GM18520 (cell line): ENCODE measurements around the gene KIF26A.

Source experiments
- ATAC-seq: cut with Tn5 transposase; IDR thresholded peaks from one replicate; pipeline ENCODE4 v1.9.1; 2021; ENCODE audit not compliant: unreplicated experiment

The KIF26A gene

DNA sequence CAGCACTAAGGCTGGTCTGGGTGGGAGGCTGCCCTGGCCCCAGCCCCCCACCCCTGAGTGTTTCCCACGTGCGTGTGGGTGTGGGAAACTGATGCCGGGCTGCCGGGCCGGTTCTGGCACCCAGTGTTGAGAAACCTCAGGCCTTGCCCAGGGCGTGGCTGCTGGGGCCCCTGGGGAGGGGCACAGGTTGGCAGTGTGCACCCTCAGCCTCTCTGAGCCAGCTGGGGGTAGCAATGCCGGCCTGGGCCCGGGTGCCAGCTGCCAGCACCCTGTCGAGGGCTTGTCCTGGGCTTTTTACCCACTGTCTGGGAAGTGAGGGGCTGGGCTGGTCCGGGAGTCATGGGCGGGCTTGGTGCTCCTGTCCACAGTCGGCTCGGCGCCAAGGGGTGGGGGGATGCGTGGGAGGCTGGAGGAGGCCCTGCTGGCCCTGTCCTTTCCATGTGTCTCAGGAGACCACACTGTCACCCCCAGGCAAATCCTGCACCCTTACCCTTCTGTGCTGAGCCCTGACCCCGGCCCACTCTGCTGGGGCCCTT is 37.2 kb upstream of the KIF26A start:
- ATAC-seq: no peak

DNA sequence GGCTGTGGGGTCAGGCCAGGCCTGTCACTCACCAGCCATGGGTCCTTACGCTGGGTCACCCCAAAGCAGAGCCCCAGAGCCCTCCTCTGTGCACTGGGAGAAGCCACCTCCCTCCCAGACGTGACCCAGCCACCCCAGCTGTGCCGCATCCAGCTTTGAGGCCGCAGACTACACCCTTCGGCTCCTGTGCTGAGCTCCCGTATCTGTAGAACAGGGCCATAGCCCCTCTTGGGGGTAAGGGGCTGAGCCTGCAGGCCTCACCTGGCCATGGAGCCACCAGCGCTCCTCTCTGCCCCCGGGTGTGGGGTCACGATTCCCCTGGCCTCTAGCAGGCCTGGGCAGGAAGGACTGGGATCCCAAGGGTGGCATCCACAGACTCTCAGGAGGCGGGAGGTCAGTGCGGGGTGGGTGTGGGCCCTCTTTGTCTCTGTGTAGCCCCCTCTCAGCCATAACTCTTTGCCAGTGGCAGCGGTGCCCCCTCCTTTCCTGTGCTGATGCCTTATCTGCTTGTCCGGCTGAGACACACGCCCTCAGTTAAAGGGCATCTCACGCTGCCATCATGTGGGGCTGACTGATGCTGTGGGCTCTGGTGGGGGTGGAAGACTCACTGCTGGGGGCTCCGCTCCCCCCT is 36.6 kb upstream of the KIF26A start:
- ATAC-seq: no peak

DNA sequence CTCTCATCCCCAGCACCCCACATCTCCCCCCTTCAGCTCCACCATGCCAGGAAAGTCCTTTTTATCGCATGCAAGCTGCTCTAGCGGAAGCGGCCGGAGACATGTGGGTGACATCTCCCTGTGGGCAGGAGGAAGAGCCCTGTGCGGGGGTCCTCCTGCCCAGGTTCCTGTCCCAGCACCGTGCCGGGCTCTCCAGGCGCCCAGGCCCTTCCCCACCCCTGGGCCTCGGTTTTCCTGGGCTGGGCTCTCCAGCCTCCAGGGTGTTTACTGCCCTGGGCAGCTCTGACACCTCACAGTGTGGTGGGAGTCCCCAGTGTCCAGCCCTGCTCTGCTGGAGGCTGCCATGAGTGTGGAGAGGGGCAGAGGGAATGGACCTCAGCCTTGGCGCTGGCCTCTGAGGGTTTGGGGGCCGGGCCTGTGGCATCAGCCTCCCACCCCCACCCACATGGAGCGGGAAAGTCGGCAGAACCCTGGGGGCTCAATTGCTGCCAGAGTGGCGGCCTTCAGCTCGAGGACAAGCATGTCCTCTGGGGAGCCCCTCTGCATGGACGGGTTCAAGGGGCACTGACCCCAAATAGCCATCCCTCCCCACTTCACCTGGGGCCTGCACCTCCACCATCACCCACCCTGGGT is 36.0 kb upstream of the KIF26A start:
- no peak for ATAC-seq

DNA sequence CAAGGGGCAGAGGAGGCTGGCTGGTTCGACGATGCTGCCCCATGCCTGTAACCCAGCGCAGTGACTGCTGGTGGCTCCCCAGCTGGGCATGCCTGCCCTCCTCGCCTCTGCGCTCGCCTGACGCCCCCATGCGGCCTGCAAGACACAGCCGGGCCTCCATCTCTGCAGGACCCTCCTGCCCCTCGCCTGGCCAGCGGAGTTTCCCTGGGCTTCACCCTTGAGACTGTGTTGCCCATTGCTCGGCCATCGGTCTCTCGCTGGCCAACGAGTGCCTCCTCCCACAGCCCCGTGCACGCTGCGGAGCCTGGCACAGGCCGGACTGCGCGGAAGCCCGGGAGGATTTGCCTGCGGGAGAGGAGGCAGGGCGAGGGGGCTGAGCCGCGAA is 35.3 kb upstream of the KIF26A start:
- ATAC-seq: no peak

DNA sequence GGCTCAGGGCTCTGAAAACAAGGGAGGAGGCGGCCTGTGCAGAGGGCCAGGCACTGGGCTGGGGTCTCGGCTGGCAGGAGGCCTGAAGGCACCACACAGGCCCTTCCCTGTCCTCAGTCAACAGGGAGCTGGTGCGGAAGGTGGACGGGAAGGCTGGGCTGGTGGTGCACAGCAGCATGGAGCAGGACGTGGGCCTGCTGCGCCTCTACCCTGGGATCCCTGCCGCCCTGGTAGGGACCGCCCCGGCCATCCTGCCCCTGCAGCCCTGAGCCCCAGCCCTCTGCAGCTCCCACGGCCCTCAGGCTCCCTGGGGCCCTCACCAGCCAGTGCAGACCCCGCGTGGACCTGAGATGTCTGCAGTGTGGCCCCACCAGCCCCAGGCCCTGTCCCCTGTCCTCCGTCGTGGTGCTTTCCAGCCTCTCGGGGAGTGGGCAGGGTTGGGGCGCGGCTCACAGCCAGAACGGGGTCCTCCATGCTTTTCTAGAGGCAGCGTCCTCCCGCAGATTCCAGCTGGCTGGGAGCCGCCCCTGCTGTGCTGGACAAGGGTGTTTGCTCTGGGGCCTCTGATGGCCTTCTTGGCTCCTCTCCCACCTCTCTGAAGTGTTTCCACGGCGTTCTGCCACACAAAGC is 34.8 kb upstream of the KIF26A start:
- ATAC-seq: no peak

DNA sequence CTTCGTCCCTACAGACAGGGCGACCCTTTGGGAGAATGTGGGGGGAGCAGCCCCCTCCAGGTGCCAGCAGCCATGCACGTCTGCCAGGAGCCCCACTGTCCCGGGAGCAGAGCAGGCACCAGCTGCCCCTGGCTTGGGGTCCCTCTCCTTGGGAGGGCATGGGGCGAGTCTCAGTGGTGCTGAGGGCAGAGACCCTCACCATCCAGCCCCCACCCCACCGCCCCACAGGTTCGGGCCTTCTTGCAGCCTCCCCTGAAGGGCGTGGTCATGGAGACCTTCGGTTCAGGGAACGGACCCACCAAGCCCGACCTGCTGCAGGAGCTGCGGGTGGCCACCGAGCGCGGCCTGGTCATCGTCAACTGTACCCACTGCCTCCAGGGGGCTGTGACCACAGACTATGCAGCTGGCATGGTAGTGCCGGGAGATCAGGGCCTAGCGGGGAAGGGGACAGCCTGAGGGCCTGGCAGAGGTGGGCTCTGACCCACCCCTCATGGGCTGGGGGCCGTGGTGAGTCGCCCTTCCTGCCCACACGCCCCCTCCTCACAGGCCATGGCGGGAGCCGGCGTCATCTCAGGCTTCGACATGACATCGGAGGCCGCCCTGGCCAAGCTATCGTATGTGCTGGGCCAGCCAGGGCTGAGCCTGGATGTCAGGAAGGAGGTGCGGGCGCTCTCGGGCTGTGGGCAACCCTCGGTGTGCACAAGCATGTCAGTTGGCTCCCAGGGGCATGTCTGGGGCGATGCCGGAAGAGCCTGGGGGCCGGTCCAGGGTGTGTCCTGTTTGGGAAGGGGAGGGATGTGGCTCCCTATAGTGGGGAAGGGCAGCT is 34.1 kb upstream of the KIF26A start:
- ATAC-seq: no peak

DNA sequence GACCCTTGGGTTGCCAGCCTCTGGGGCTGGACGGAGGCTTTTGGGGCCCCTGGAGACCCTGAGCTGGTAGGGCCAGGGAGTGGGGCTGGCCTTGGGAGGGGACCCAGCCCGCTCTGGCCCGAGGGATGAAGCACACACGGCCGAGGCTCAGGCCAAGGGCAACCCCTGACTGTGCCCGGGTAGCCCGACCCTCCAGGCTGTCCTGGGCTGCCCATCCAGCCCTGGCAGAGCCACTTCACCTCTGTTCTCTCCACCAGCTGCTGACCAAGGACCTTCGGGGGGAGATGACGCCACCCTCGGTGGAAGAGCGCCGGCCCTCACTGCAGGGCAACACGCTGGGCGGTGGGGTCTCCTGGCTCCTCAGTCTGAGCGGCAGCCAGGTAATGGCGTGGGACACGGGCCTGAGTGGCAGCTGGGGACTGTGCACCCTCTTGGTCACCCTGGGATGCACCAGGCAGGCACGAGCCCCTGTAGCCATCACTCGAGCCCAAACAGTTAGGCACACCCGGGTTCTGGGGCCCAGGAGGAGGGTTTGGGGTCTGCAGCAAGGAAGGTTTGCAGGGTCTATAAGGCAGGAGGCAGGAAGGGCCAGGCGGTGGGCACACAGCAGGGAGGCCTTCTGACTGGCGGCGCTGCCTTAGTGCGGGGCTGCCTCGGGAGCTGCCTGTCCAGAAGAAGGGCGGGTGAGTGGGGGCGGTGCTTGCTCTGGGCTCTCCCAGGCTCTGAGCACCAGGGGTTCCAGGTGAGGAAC is 33.1 kb upstream of the KIF26A start:
- no peak for ATAC-seq

DNA sequence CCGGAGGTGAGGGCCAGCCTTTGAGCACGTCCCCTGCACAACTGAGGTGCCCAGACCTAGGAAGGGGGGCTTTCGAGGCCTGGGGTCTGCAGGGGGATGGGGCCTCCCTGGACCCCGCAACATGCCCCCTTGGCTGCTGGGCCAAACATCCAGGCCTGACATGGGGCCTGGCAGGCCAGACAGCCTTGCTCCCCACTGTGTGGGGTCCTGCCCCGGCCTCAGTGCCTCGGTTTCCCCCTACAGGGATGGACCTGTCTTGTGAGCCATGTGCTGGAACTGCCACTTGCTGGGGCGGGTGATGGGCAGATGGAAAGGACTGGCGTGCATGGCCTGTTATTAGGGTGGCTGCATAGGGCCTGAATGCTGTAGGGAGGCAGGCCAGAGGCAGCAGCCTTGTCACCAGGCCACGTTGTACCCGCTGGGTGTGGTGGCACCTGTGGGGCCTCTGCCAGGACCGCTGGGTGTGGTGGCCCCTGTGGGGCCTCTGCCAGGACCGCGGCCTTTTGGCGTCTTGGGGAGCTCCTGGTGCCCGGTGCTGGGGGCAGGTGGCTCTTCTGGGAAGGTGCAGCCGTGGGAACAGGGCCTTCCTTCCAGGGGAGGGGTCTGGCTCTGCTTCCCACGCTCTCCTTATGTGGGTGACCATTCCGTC is 32.4 kb upstream of the KIF26A start:
- no peak for ATAC-seq

DNA sequence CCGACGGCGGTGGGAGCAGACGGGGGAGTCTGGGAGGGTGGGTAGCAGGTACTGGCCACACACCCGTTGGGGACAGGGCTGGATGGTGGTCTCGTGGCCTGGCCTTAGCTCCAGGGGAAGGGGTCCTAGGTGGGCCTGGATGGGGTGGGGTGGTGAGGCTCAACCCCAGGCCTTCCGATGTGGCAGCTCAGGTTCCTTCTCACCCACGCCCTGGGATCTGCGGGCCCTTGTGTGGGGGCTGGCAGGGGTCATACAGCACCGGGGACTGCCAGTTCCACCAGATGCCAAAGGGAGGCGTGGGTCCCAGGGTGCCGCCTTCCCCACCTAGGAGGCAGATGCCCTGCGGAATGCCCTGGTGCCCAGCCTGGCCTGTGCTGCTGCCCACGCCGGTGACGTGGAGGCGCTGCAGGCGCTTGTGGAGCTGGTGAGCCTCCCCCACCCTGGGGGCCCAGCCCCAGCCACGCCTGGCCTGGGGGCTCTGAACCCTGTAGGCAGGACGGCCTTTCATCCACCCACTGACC is 31.9 kb upstream of the KIF26A start:
- ATAC-seq: no peak

DNA sequence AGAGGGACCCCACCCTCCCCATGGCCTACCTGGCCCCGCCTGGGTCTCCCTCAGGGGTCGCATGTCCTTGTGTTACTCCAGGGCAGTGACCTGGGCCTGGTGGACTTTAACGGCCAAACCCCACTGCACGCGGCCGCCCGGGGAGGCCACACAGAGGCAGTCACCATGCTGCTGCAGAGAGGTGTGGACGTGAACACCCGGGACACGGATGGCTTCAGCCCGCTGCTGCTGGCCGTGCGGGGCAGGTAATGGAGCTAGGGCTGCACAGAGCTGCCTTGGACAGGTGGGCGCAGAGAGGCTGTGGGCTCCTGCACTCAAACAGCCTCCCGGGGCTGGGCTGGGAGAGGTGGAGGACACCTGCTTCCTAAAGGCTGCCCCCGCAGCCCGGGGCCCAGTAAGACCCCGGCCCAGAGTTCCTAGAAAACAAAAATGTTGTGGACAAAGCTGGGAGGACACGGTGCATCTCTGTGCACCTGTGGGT is 31.2 kb upstream of the KIF26A start:
- ATAC-seq: no peak

DNA sequence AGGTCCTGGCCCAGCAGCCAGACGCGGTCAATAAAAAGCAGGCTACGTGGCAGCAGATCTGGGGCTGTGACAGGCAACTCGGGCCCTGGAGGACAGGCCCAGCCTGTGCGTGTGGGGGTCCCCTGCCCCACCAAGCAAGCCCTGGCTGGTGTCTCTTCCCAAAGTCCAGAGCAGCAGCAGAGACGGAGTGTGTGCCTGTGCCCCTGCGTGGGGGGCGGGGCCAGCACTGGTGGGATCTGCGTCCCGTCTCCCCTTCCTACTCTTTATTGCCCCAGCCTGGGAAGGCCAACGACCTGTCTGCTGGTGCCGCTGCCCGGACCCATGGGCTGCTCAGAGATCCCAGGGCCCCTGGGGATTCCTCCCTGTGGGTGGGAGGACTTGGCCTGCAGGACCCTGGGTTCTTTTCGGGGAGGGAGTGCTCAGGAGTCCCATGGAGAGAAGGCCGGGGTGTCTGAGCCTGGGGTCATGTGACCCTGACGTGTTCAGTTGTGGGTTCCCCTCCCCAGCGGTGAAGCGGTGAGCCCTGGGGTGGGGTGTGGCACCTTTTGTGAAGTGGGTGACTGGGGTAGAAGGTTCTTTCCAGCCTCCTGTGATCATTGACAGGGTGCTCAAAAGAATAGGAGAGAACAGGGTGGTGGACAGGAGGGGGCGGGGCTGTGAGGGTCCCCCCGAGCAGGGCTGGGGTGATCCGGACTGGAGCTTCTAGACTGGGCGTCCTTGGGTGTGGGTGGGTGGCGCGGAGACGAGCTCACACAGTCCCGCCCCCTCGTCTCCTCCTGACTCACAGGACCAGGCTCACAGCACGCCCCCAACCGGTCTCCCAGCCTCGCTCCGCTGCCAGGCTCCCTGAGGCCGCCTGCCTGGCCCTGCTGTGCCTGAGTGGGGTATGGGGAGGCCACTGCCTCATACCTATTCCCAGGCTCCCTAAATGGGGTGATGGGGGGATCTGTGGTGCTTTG is 30.5 kb upstream of the KIF26A start:
- ATAC-seq: no peak

DNA sequence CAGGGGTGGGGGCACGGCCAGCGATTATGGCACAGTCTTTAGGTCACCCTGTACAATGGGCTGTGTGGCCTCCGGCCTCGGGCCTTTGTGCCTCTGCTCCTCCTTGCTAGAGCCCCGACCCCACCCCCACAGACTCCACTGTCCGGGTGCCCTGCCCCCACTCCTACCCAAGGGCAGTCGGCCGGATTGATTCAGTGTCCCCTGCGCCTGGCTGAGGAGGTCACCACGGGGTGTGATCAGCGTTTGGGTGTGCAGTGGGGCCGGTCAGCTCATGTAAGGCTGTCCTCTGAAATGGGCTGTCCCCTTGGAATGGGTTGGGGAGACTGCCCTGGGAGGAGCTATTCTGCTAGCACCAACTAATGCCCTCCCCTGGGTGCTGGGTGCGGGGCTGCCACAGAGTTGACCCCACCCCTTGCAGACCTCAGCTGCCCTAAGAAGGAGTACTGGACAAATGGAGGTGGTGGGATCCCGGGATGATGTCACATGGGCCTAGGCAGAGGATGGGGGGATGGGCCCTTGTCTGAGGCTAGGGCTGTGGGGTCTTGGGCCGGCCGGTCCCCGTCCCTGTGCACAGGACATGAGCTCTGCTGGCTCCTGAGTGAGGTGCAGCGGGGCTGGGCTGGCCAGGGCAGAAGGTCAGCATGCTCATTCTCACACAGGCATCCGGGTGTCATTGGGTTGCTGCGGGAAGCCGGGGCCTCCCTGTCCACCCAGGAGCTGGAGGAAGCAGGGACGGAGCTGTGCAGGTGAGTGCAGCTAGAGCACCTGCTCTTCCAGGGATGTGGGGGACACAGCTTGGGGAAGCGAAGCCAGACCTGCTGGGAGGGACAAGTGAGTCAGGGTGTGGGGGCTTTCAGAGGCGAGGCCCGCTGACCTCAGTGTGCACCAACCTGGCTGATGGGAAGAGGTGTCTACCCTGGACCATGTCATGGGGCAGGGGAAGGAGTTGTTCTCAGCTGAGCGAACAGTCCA is 29.5 kb upstream of the KIF26A start:
- ATAC-seq: no peak

DNA sequence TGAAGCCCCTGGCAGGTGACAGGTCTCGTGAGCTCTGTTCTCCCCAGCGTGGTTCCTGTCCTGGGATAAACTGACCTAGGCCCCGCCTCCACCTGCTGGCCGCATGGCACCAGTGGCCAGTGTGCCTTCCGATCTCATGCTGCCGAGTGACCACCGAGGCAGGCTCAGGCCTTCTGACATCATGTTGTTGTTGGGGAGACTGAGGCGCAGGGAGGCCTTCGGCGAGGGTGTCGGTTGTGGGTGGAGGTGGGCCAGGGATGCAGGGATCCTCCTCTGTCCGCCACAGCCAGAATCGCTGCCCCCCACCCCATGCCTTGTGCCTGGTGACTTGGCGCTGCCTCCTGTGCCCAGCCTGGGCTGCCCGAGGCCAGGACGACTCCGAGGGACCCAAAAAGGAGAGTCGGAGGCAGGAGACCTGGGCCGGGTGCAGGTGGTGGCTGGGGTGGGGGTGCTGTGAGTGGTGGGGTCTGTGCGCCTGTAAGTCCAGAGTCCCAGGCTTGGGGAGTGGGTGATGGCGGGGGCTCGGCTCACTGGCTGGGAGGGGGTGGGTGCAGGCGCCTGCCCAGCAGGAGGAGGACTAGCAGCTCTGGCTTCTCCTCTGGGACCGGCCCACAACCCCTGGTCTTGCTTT is 28.5 kb upstream of the KIF26A start:
- no peak for ATAC-seq

DNA sequence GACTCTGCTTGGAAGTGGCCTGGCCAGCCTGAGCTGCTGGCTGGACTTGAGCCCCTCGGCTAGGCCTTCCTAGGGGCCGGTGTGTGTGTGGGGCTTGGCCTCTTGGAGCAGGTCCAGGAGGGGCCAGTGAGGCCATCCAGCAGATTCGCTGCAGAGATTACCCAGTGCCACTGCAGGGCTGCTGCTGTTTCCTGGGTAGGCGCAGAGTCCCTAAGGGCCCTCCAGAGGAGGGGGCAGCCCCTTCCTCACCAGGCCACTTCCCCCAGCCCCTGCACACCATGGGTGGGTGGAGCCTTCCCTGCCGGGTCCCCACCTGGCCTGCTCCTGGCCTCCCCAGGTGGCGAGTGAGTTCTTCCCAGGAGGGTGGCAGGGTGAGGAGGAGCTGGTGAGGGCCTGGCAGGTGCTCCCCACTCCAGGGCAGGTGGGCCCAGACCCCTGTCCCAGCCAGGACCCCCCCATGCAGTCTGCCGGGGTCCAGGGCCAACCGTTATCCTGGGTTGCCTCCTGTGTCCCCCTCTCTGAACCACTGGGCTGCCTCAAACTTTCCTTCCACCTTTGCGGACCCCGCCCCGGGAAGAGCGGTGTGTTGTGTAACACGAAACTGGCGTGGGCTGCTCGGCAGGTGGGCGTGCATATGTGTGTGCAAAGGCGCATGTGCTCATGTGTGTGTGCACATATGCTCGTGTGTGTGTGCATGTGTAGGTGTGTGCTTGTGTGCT is 27.7 kb upstream of the KIF26A start:
- ATAC-seq: no peak

DNA sequence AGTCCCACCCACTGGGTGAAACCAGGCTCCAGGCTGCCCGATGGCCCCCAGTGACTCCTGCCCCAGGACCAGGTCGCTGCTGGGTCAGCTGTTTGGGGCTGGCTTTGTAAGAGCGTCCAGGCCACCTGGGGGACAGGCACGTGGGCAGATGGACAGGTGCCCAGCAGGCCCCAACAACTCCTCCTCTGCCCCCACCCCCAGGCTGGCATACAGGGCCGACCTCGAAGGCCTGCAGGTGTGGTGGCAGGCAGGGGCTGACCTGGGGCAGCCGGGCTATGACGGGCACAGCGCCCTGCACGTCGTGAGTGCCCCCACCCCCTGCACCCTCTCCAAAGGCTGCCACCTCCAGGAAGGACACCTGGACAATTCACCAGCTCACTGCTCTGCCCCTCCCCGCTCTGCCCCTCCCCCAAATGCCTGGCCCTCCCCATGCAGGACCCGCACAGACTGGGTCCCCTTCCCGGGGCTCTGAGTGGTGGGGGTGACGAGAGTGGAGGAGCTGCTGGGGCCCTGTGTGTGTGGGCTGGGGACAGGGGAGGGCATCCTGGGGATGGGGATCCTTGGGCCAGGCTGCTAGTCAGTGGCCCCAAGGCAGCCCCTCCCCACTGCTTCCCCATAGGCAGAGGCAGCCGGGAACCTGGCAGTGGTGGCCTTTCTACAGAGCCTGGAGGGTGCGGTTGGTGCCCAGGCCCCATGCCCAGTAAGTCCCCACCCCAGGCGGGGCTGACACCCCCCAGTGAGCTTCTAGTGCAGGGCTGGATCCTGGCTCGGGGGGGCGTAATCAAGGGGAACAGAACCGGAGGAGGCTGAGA is 26.9 kb upstream of the KIF26A start:
- no peak for ATAC-seq

DNA sequence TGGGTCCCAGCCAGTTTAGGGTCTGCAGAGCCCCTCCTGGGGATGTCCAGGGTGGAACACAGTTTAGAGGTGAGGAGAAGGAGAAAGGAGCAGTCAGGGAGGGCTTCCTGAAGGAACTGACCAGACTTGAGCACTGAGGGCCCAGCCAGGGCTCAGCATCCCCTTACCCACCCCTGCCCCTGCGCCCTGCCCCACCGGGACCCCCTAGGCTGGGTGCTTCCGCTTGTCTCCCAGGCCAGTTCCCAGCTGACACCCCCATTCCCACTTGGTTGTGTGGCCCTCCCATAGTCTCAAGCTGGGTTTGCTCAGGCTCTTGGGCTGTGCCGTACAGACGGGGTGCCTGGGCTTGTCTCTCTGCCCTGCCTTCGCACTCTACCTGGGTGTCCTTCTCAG is 26.3 kb upstream of the KIF26A start:
- no peak for ATAC-seq
